NCI-H2107 treated with DMSO at 0.1 percent for 48 hours (cell line): ENCODE measurements around the gene CLEC16A.

ENCODE experiments used
- DNase-seq: peaks from one replicate; lab custom pipeline; 2025; ENCODE audit not compliant: unreplicated experiment; lab: John Stamatoyannopoulos, UW

Gene CLEC16A

DNA sequence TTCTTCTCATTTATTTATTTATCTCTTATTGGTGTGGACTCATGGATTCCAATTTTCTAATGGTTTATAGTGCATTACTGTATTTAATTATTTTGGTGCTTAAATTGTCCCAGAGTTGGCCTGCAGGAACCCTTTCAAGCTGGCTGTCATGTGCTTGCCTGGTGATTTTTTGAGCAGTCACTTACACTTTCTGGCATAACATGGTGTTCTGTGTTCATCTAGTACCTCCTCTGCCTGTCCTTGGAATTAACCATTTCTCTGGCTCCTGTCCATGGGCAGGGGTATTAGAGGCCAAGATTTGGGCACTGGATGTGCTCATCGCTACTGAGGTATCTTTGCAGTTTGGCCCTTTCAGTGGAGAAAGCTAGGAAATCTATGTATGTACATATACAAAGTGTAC lies 67.0 kb downstream of the CLEC16A start:
- DNase-seq = no peak

DNA sequence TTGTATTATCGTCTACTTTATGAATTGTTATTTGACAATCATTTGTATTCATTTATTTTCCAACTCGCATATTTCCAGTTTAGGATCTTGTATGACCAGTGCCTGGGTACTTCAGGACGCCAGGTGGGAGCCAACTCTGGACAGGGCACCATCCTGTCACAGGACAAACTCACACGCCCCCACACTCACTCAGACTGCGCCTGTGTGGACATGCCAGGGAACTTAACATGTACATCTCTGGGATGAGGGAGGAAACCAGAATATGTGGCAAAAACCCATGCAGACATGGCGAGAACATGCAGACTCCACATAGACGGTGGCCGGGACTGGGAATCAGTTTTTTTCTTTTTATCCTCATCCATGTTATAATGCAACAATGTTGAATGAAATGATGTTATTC lies 68.5 kb downstream of the CLEC16A start:
- DNase-seq = no peak

DNA sequence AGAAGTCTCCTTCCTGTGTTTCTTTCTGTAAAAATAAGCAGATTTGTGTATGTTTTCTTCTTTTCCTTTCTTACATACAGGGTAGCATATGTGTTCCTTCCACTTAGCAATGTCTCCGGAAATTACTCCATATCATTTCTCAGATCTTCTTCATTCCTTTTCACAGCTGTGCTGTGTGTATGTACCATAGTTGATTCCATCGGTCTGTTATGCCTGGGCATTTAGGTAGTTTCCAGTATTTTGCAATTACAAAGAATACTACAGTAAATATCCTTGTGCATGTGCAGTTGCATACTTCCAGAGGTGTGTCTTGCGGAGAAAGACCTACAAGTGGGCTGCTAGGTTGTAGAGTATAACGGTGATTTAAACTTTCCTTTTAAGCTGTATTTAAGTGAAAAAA lies 69.8 kb downstream of the CLEC16A start:
- no peak for DNase-seq

DNA sequence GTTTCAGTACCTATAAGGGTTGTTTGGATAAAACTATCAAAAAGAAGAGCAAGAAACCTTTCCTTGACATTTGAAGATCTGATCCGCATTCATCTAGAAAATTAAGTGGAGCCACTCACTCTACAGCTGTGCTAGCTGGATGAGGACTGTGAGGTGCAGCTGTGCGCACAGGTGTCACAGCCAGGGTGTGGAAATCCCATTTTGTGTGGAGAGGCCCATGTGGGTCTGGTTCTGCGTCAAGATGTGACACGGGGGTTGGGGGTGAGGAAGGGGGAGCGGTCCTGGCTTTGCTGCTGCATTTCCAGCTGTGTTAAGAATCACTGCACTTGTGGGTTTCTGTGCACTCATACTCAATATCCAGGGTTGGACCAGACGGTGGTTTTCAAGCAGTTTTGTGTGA lies 70.7 kb downstream of the CLEC16A start:
- no peak for DNase-seq

DNA sequence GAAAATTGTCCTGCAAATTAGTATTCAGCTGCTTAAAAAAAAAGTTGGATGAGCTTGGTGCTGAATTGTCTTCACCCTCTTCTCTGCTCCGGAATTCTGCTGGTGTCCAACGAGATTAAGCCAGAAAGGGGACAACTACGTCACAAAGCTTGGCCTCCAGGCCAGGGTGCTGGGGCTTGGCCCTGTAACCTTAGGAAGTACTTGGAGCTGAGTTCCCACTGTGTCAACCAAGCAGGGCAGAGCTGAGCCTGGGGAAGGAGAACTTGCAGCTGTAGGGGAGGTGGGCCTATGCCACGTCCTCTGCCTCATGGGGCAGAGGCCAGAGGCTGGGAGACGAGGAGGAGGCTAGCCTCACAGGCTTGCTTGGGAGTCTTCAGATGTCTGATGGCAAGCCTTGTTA lies 71.2 kb downstream of the CLEC16A start:
- no peak for DNase-seq

DNA sequence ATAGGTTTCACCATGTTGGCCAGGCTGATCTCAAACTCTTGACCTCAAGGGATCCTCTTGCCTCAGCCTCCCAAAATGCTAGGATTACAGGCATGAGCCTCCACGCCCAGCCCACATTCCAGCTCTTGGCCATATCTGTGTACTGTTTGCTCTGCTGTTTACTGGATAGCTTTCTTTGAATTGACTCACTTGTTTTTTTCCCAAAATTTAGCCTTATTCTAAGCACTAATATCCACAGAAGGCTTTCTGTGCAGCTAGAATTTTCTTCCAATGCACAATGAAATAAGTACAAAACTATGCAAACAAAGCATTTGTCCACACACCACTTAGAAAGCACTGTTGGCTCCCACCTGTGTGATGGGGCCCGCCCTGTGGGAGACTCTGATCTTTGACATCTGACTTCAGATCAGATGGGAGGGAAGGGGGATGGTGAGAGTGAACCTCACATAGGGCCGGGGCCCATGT lies 72.2 kb downstream of the CLEC16A start:
- no peak for DNase-seq

DNA sequence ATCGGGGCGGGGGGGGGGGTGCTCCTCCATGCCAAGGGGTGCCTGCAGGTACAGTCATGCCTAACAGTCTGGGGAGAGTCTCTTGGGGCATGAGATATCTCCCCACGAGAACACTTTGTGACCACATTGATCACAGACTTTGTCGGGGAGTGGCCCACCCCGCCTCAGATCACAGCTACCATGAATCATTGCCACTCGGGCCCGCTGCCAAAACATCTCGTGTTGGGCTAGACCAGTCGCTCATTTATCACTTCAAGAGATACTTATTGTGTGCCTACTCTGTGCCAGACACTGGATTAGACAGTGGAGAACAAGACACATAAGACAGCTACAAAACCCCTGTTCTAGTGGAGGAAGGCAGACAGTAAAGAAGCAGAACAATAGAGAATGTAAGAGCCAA lies 72.6 kb downstream of the CLEC16A start:
- no peak for DNase-seq

DNA sequence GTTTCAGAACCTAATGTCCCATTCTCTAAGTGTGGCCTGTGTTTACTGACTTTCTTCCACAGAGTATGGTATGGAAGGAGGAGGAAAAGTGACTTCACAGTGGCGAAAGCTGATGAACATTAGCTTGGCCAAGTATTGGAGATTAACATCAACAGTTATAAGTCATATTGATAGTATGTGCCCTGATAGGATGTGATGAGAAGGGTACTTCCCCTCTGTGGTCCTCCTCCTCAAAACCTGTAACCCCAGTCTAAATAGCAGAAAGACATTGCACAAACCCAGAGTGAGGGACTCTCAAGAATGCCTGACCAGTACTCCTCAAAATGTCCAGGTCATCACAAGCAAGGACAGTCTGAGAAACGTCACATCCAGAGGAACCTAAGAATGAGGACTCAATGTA lies 73.1 kb downstream of the CLEC16A start:
- no peak for DNase-seq

DNA sequence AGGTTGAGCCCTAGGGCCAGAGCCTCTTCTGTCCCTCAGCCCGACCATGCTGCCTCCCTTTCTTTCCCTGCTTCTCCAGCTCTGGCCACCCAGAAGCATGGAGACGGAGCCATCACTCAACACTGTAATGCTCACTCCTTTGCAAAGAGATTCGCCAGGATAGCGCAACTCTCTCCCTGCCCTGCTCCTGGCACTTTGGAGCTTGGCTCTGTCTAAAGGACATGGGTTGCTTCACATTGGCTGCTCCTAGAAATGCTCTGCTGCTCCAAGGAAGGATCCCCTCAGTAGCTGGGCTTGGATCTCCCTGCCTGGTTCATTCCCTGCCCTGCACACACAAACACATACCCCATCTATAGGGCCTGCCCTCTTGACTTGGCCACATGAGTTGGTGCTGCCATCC lies 76.0 kb downstream of the CLEC16A start:
- DNase-seq = no peak

DNA sequence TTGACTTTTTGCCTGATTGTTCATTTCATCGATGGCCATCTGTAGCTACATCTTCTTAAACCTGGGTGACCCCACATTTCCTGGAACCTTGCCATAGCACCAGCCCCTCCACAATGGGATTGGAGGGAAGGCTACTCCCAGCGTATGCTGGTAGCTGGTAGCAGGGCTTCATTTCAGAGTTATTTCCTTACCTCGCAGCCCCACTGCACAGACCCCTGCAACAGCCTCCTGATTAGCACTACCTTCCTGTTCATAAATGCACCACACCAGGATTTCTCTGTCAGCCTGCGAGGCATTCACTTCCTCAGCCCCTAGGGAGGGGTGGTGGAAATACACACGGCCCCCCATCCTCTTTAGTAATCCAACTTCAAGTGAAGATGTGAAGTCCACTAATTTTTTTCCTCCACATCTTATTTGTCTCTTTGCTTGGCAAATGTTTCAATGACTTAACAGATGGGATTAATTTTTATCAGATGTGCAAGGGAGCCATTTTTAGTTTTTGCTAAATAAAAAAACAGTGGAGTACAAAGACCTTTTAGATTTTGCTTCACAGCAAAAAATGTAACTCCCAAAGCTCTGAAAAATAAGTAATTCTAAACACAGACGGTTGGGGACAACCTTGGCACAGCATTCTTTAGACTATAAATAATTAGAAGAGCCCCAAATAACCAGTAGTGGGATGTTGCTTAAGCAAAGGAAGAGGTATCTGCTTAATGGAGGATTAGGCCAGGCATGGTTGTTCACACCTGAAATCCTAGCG lies 76.6 kb downstream of the CLEC16A start:
- no peak for DNase-seq

DNA sequence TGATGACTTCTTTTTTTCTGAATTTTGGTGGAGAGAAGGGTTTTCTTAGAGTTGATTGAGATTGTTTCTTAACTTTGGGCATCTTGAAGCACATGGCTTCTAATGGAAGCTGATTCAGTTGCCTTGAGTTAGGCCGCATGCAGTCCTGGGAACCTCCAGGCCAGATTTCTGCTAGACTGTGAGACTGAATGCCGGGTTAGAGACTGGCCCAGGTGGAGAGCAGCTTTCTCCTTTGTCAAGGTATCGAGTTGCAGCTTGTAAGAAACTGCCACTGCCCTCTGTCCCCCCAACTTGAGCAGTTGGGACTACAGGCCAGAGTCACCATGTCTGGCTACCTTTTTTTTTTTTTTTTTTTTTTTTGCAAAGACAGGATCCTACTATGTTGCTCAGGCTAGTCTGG lies 77.6 kb downstream of the CLEC16A start:
- DNase-seq = no peak

DNA sequence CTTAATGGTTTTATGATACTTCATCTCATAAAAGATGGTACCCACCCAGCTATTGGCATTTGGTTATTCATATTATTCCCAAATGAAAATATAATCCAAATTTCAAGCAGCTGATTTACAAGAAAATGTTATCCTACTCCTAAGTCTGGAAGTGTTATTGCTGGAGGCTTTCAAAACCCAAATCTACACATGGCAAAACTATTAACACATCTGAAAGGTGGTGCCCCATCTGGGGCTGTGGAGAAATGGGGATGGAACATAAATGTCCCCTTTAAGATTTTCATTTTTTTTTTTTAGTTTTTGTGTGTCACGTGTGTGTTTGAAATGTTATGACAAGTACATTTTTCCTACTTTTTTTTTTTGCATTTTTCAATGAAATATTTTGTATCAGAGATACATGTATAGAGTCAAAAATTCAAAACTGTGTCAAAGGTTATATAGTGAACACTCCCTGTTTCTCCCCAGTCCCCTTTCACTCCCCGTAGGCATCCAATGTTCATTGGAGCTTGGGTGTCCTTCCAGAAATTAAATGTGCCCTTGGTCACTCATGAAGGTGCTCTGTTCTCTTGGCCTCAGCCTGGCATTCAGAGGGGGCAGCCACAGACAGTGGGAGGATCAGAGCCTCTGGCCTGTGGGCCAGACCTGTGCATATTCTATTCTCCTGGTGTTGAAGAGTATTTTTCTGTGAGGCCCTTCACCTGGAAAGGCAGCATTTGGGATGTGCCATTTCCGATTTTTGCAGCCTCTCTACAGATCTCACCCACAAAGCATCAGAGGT lies 79.1 kb downstream of the CLEC16A start:
- DNase-seq = no peak

DNA sequence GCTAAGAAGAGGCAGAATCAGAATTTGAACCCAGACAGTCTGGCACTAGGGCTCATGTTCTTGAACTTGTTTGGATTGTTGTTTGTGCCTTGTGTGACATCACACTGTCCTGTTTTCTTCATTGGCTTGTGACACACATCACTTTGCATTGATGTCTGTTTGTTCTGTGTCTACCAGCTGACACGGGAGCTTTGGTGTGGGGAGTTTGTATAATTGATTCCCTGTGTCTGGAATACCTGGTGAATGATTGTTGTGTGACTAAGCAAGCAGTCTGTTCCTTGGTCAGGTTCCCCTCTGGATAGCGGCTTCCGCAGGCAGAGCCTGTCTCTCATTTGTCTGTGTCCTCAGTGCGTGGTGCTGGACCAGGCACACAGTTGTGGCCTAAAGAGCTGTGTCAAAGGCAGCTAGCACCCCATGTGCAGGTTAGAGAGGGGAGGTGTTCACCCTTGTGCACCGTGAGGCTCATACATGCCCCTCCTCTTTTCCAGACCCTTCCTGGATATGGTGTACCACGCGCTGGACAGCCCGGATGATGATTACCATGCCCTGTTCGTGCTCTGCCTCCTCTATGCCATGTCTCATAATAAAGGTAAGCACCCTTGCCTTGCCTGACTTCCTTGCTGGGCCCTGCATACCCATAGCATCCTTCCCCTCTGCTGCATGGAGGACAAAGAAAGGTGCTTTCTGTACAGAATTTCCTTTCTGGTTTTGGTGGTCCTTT lies 80.1 kb downstream of the CLEC16A start:
- no peak for DNase-seq

DNA sequence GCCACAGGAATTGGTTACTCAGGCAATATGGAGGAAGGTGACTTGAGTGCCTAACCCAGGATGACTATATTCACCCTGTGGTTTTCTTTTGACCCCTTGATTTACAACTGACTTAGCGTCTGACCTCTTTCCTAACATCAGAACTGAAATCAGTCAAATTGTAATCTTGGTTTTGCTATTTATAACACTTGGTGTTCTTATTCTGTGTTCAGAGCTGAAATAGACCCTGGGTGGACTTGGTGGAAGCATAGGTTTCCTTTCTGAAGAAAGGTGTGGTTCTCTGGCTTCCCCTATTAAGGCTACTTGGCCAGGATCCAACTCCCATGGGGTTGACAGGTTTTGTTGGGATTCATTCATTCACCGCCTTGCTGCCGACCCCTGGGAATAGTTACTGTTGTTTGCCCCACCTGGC lies 80.8 kb downstream of the CLEC16A start:
- DNase-seq = no peak

DNA sequence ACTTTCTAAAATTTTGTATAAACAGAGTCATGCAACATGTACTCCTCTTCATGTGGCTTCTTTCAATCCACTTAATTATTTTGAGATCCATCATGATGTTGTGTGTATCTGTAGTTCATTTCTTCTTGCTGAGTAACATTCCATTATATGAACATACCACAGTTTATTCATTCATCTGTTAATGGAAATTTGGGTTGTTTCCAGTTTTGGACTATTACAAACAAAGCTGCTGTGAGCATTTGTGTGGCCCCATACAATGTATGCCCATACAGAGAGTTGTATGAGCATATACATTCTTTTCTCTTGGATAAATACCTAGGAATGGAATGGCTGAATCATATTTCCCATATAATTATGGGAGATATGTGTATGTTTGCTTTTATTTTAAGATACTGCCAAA lies 85.6 kb downstream of the CLEC16A start:
- no peak for DNase-seq

DNA sequence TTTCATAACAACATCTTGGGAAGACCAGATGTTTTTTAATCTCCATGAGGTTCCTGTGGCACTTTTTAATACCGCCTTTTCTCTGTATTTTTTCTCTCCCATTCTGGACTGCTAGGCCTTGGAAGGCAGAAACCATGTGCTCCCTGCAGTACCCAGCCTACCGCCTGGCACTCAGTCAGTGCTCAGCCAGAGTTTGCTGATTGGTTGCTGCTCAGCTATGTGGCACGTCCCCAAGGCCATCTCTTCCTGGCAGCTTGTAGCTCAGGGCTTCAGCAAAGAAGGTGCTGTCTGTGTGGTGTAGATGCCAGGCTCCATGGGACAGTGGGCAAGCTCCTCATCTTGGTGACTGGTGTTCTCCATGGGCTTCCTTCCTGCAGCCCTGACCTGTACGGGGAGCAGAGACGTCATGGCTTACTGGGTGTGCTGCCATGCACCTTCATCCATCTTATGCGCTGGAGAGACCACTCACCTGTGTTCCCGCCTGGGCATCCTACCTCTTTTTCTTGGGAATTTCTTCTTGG lies 86.7 kb downstream of the CLEC16A start:
- no peak for DNase-seq

DNA sequence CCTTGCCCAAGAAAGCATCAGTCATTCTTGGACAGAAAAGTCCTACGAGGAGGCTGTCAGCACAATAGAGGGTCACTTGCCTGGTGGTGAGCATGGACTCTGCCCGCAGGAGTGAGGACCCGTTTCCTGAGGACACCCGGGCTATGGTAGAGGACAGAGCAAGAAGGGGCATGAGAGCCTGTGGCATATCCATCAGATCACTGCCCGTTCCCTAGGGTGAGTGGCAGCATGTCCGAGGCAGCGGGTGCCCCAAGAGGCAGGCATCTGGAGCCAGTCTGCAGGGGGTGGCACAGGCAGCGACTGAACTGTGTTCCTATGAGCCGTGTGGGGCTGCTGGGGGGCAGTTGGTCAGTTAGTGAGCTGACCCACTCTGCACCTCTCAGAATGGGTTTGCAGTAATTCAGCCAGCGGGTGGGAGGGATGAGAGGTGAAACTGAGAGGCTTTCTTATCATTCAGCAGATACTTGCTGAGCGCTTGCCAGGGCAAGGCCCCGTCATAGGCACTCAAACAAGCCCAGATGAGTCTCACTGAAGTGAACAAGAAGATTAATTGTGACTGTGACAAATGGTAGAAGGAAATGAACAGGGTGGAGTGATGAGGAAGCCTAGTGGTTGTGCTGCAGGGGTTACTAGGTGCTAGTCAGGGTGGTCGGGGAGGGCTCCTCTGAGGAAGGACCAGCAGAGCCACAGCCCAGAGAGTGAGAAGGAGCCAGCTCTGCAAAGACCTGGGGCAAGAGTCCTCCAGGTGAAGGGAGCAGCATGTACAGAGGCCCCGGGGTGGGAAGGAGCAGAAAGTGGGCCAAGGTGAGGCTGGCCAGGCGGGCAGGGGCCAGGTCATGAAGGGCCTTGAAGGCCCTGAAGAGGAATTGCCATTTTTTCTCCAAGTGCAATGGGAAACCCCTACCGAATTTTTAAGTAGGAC lies 87.9 kb downstream of the CLEC16A start:
- DNase-seq = no peak

DNA sequence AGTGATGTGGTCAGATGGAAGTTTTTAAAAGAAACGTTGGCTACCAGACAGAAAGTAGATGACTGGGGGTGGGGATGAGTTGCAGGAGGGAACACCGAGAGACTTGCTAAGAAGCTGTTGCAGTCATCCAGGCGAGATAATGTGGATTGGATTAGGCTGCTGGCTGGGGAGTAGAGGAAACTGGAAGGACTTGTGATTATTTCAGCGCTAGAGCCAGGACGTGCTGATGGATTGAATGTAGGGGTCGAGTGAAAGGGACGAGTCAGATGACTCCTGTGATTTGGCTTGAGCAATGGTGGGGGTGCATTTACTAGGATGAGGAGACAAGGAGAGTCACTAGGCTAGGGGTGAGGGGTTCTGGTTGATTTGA lies 88.5 kb downstream of the CLEC16A start:
- DNase-seq = no peak

DNA sequence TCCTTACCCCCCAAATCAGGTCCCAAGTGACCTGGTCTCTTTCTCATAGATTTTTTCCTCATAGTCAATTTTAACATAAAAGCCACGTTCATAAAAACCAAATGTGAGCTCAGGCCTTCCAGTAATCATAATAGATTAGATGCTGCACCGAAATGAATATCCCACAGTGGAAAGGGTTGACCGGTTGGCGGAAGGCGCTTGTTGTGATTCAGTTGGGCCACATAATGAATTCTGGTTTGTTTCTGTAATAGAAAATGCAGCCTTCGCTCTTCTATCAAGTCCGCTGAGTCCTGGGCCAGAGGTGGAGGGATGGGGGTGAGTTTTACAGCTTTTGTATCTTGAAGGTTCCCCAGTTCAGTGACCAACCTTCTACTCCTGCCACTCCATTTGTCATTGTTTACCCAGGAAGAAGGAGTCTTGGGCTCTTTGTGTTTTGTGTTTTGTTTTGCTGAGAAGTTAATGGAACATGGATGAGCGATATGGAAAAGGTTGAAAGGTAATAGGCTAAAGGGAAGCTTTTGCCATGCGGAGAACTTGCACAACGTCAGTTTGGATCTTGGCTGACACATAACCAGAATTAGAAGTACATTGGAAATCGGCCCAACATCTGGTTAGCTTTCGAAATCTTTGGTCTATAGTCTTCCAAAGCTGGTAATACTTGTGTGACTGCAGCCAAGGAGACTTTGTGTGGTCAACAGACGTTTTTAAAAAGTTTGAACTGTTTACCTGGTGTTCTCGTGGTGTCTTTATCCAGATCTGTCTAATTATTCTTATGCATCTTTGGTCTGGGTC lies 89.5 kb downstream of the CLEC16A start:
- DNase-seq = no peak

DNA sequence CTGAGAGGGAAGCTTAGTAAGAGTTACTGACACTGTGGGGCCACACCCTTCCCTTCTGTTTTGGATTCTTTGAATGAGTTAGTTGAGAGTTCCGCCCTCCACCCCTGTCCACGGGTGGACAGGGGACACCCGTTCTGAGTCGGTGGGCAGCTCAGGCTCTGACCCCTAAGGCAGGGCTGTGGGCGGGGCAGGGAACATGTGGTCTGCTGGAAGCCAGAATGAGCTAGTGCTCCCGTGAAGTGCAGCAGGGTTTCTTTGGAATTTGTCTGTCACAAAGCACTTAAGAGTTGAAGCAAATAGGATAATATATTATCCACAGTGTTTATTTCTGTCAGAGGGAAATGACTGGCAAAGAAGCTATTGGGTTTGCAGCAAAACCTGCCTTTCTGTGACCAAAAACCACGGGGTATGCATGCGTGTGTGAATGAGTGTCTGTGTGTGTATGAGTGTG lies 90.1 kb downstream of the CLEC16A start:
- no peak for DNase-seq
